ENCODE results near the gene ITPKB.
"Not testable (repeated sequence)": the region's sequence is repeated elsewhere in the genome, so short reads cannot be mapped to it uniquely, and the experiment has no call there.

ITPKB gene

GRCh38 chr1:226732856-226733291 lies 6.2 kb downstream of the ITPKB start:
- no peak for DNase-seq (ENCODE audit: extremely low read depth in 1 of 2, low read depth in 1 of 2)

- no peak for DNase-seq (ENCODE audit: extremely low read depth in 1 of 2, low read depth in 1 of 2)
Observed at GRCh38 chr1:226731257-226731893, 7.7 kb downstream of the ITPKB start.

GRCh38 chr1:226730836-226731235 lies 8.2 kb downstream of the ITPKB start:
- no peak for DNase-seq (ENCODE audit: extremely low read depth in 1 of 2, low read depth in 1 of 2)

- DNase-seq (ENCODE audit: extremely low read depth in 1 of 2, low read depth in 1 of 2) = no peak
Observed at GRCh38 chr1:226730071-226730470, 9.0 kb downstream of the ITPKB start.

GRCh38 chr1:226728448-226728847 lies 10.6 kb downstream of the ITPKB start:
- DNase-seq (ENCODE audit: extremely low read depth in 1 of 2, low read depth in 1 of 2) = no peak

GRCh38 chr1:226725897-226726267 lies 13.2 kb downstream of the ITPKB start:
- no peak for DNase-seq (ENCODE audit: extremely low read depth in 1 of 2, low read depth in 1 of 2)

- no peak for DNase-seq (ENCODE audit: extremely low read depth in 1 of 2, low read depth in 1 of 2)
Observed at GRCh38 chr1:226723657-226724532, 15.2 kb downstream of the ITPKB start.

GRCh38 chr1:226722901-226723656 lies 16.0 kb downstream of the ITPKB start:
- no peak for DNase-seq (ENCODE audit: extremely low read depth in 1 of 2, low read depth in 1 of 2)

- DNase-seq (ENCODE audit: extremely low read depth in 1 of 2, low read depth in 1 of 2) = no peak
Observed at GRCh38 chr1:226722240-226722900, 16.7 kb downstream of the ITPKB start.

GRCh38 chr1:226720574-226720973 lies 18.5 kb downstream of the ITPKB start:
- not testable (repeated sequence) for DNase-seq (ENCODE audit: extremely low read depth in 1 of 2, low read depth in 1 of 2)

GRCh38 chr1:226719596-226720387 lies 19.3 kb downstream of the ITPKB start:
- no peak for DNase-seq (ENCODE audit: extremely low read depth in 1 of 2, low read depth in 1 of 2)

- no peak for DNase-seq (ENCODE audit: extremely low read depth in 1 of 2, low read depth in 1 of 2)
Observed at GRCh38 chr1:226717256-226717909, 21.7 kb downstream of the ITPKB start.

GRCh38 chr1:226716577-226716976 lies 22.5 kb downstream of the ITPKB start:
- DNase-seq (ENCODE audit: extremely low read depth in 1 of 2, low read depth in 1 of 2) = no peak

GRCh38 chr1:226714148-226714547 lies 24.9 kb downstream of the ITPKB start:
- DNase-seq (ENCODE audit: extremely low read depth in 1 of 2, low read depth in 1 of 2) = no peak

- DNase-seq (ENCODE audit: extremely low read depth in 1 of 2, low read depth in 1 of 2) = no peak
Observed at GRCh38 chr1:226712742-226713419, 26.2 kb downstream of the ITPKB start.

- no peak for DNase-seq (ENCODE audit: extremely low read depth in 1 of 2, low read depth in 1 of 2)
Observed at GRCh38 chr1:226711976-226712741, 26.9 kb downstream of the ITPKB start.

- no peak for DNase-seq (ENCODE audit: extremely low read depth in 1 of 2, low read depth in 1 of 2)
Observed at GRCh38 chr1:226710501-226710900, 28.6 kb downstream of the ITPKB start.

- no peak for DNase-seq (ENCODE audit: extremely low read depth in 1 of 2, low read depth in 1 of 2)
Observed at GRCh38 chr1:226709953-226710352, 29.1 kb downstream of the ITPKB start.

All from activated CD8-positive, alpha-beta memory T cell treated with anti-CD3 and anti-CD28 coated beads for 1 hour (primary cell).